Fibroblast of lung (primary cell): ENCODE data around the gene KLHL17. TPM values are rescaled to one million over a fixed set of nuclear protein-coding genes. Genes with fewer than 3 reads are reported as not detected.

Experiments used
- DNase-seq, 2 donors: peaks; one replicate each; pipeline versions ENCODE4 v3.0.0 to v3.0.0-alpha.2; 2010; ENCODE audit warnings: low read depth in 2 of 2
- H2AFZ ChIP-seq: 2 replicates; pipeline ENCODE4 v1.5.1; 2012; ENCODE audit warnings: low read length, control low read depth, inconsistent platforms
- H3K27ac ChIP-seq: 2 replicates; pipeline ENCODE4 v1.5.1; 2011; ENCODE audit warnings: low read length, control low read depth; ENCODE audit not compliant: insufficient read depth
- H3K27me3 ChIP-seq: 2 replicates; pipeline ENCODE4 v1.5.1; 2011; ENCODE audit warnings: mild to moderate bottlenecking, low read length; ENCODE audit not compliant: control insufficient read depth, insufficient read depth
- H3K36me3 ChIP-seq: 2 replicates; pipeline ENCODE4 v1.5.1; 2011; ENCODE audit warnings: low read length; ENCODE audit not compliant: control insufficient read depth, insufficient read depth
- H3K4me1 ChIP-seq: 2 replicates; pipeline ENCODE4 v1.5.1; 2011; ENCODE audit warnings: low read length; ENCODE audit not compliant: control insufficient read depth, insufficient read depth; ENCODE audit errors: extremely low read depth
- H3K4me2 ChIP-seq: 2 replicates; pipeline ENCODE4 v1.5.1; 2011; ENCODE audit warnings: low read length, control low read depth; ENCODE audit not compliant: insufficient read depth; ENCODE audit errors: extremely low read depth
- H3K4me3 ChIP-seq, 4 experiments: fragments of 200-600 bp in 1 of 4; sonication (generic) in 1 of 4; replicated peaks in 1 of 4; 2 replicates each; pipeline ENCODE4 v1.5.1; 2011 to 2016; ENCODE audit warnings: low read length in 4 of 4, low read depth in 3 of 4, mild to moderate bottlenecking in 3 of 4, control low read depth in 2 of 4, inconsistent platforms in 1 of 4, mixed read lengths in 1 of 4; ENCODE audit not compliant: insufficient read depth in 1 of 4; ENCODE audit errors: control extremely low read depth in 1 of 4
- H3K79me2 ChIP-seq: 2 replicates; pipeline ENCODE4 v1.5.1; 2012; ENCODE audit warnings: mild to moderate bottlenecking, low read length, inconsistent platforms; ENCODE audit not compliant: control insufficient read depth, insufficient read depth
- H3K9ac ChIP-seq: 2 replicates; pipeline ENCODE4 v1.5.1; 2011; ENCODE audit warnings: mild to moderate bottlenecking, low read length, control low read depth; ENCODE audit not compliant: insufficient read depth
- H3K9me3 ChIP-seq: 2 replicates; pipeline ENCODE4 v1.5.1; 2012; ENCODE audit warnings: low read depth, low read length; ENCODE audit not compliant: control insufficient read depth, insufficient read depth
- H4K20me1 ChIP-seq: 2 replicates; pipeline ENCODE4 v1.5.1; 2011; ENCODE audit warnings: low read length; ENCODE audit not compliant: control insufficient read depth, insufficient read depth; ENCODE audit errors: extremely low read depth
- CTCF ChIP-seq, 2 donors: IDR thresholded peaks in 1 of 2; conservative IDR thresholded peaks in 1 of 2; 1 replicate in 1 of 2; 2 replicates in 1 of 2; pipeline ENCODE4 v1.5.1; 2011 to 2012; ENCODE audit warnings: low read length in 2 of 2, control low read depth in 1 of 2, inconsistent platforms in 1 of 2, low read depth in 1 of 2, mild to moderate bottlenecking in 1 of 2
- EZH2 ChIP-seq: IDR thresholded peaks from 2 replicates; pipeline ENCODE4 v1.5.1; 2012; ENCODE audit warnings: low read length, control low read depth, mild to moderate bottlenecking; ENCODE audit errors: missing control alignments
- polyA plus RNA-seq, 2 donors: library from polyadenylated mRNA; depleted of rRNA in 1 of 2; stranded (reverse) in 1 of 2; unstranded in 1 of 2; fragments of >200 nt; gene quantifications; 2 replicates each; pipeline ENCODE4 v1.2.1, GENCODE V29; 2011 to 2012; ENCODE audit warnings: missing spikeins in 1 of 2
- total RNA-seq: library from RNA; depleted of rRNA; stranded (reverse); fragments of >200 nt; gene quantifications from 2 replicates; pipeline ENCODE4 v1.2.1, GENCODE V29; 2014

Gene KLHL17
- total and polyA plus RNA-seq, 2 donors (not counting 1 experiment from before 2014, with no cell fraction given) = 4.7 to 7.4 TPM

- DNase-seq = no peak
- H3K9ac ChIP-seq = no peak overlapping the region
- no peaks in the 10 kb centered on the region for H3K79me2 ChIP-seq
- TF ChIP-seq CTCF (conservative IDR thresholded peaks at IDR 0.05 in 1 of 2, IDR thresholded peaks at IDR 0.05 in 1 of 2; ENCODE audit: low read depth in 1 of 2, low read length in 2 of 2) = no peak
- peak; percentile 85 for TF ChIP-seq EZH2
- peaks cover 17% of the 10 kb centered on the region for H3K27me3 ChIP-seq
- no peaks in the 10 kb centered on the region for H3K36me3 ChIP-seq
- no peaks in the 10 kb centered on the region for H3K9me3 ChIP-seq
- H4K20me1 ChIP-seq = no peaks in the 10 kb centered on the region
- H2AFZ ChIP-seq = no peak overlapping the region
- no peak overlapping the region for H3K27ac ChIP-seq
- peaks cover 2% of the 10 kb centered on the region for H3K4me1 ChIP-seq
- no peak overlapping the region for H3K4me2 ChIP-seq
- H3K4me3 ChIP-seq = no peak overlapping the region
These were observed 37.8 kb downstream of the KLHL17 start for GRCh38 chr1:997993-998744.

GRCh38 chr1:998745-998994 is 38.3 kb downstream of the KLHL17 start:
- peak in 1 of 2 donors; percentile 57 for DNase-seq
- Histone ChIP-seq H4K20me1 (no peaks in the 10 kb centered on the region), H3K4me3 (peak overlapping the region in 1 of 4 experiments; percentile 48), H3K27ac (no peak overlapping the region), H3K27me3 (peaks cover 17% of the 10 kb centered on the region), H3K79me2 (no peaks in the 10 kb centered on the region), H3K4me2 (peak overlapping the region; percentile 32), H3K9me3 (no peaks in the 10 kb centered on the region), H3K36me3 (no peaks in the 10 kb centered on the region), H3K4me1 (peaks cover 2% of the 10 kb centered on the region), H2AFZ (no peak overlapping the region), H3K9ac (peak overlapping the region; percentile 89)
- TF ChIP-seq CTCF (conservative IDR thresholded peaks at IDR 0.05 in 1 of 2, IDR thresholded peaks at IDR 0.05 in 1 of 2; ENCODE audit: low read depth in 1 of 2, low read length in 2 of 2) (no peak), EZH2 (no peak)

- peaks cover 2% of the 10 kb centered on the region for H3K4me1 ChIP-seq
- H3K4me2 ChIP-seq = peak overlapping the region; percentile 40
- TF ChIP-seq CTCF (conservative IDR thresholded peaks at IDR 0.05 in 1 of 2, IDR thresholded peaks at IDR 0.05 in 1 of 2; ENCODE audit: low read depth in 1 of 2, low read length in 2 of 2) = no peak
- peak; percentile 91 for TF ChIP-seq EZH2
- no peaks in the 10 kb centered on the region for H3K9me3 ChIP-seq
- no peak overlapping the region for H2AFZ ChIP-seq
- H3K27ac ChIP-seq = no peak overlapping the region
- no peaks in the 10 kb centered on the region for H3K36me3 ChIP-seq
- no peaks in the 10 kb centered on the region for H4K20me1 ChIP-seq
- H3K79me2 ChIP-seq = no peaks in the 10 kb centered on the region
- peak overlapping the region in 1 of 4 experiments; percentile 48 for H3K4me3 ChIP-seq
- H3K27me3 ChIP-seq = peaks cover 17% of the 10 kb centered on the region
- DNase-seq = no peak
- H3K9ac ChIP-seq = peak overlapping the region; percentile 89
These were observed 38.8 kb downstream of the KLHL17 start for GRCh38 chr1:998995-999724.
